ENCODE results near the gene SCAANT1.

- TF ChIP-seq CTCF (IDR thresholded peaks at IDR 0.05) = no peak
- no peak for TF ChIP-seq EZH2 (IDR thresholded peaks at IDR 0.05; ENCODE audit: borderline replicate concordance, insufficient read depth, low read depth, low read length, poor library complexity, severe bottlenecking)
These were observed 36.7 kb downstream of the SCAANT1 start for GRCh38 chr3:63875510-63875909.
